HUES48 (cell line): ENCODE results near the gene TFE3.

Source experiments
- H3K27ac ChIP-seq: one replicate; pipeline ENCODE4 v1.7.0; 2013; ENCODE audit warnings: low read depth, low read length, inconsistent platforms
- H3K27me3 ChIP-seq: 2 replicates; pipeline ENCODE4 v1.6.1; 2013; ENCODE audit warnings: mild to moderate bottlenecking, low read length; ENCODE audit not compliant: control insufficient read depth, insufficient read depth
- H3K36me3 ChIP-seq: 2 replicates; pipeline ENCODE4 v1.6.1; 2013; ENCODE audit warnings: low read length; ENCODE audit not compliant: control insufficient read depth, insufficient read depth
- H3K4me1 ChIP-seq: 2 replicates; pipeline ENCODE4 v1.6.1; 2013; ENCODE audit warnings: mild to moderate bottlenecking, low read length; ENCODE audit not compliant: control insufficient read depth, insufficient read depth
- H3K4me3 ChIP-seq: 2 replicates; pipeline ENCODE4 v1.5.1; 2013; ENCODE audit warnings: mild to moderate bottlenecking, low read depth, low read length
- H3K9ac ChIP-seq: 2 replicates; pipeline ENCODE4 v1.6.1; 2013; ENCODE audit warnings: mild to moderate bottlenecking, low read depth, low read length, moderate library complexity
- H3K9me3 ChIP-seq: 2 replicates; pipeline ENCODE4 v1.6.1; 2013; ENCODE audit warnings: low read length; ENCODE audit not compliant: control insufficient read depth, insufficient read depth

Gene TFE3

GRCh38 chrX:49071877-49072711 is 28.9 kb upstream of the TFE3 start:
- no peak overlapping the region for H3K9ac ChIP-seq
- H3K36me3 ChIP-seq, result peaks cover 10% of the 10 kb centered on the region; the same call in 1 of the 2 replicates
- H3K4me1 ChIP-seq, result no peaks in the 10 kb centered on the region
- H3K9me3 ChIP-seq, result peaks cover 31% of the 10 kb centered on the region
- H3K27ac ChIP-seq, result no peak overlapping the region
- H3K4me3 ChIP-seq, result peak overlapping the region; percentile 71
- no peaks in the 10 kb centered on the region for H3K27me3 ChIP-seq

GRCh38 chrX:49070988-49071387 is 27.8 kb upstream of the TFE3 start:
- H3K9me3 ChIP-seq, result peaks cover 28% of the 10 kb centered on the region
- H3K4me3 ChIP-seq, result no peak overlapping the region
- no peak overlapping the region for H3K27ac ChIP-seq
- no peaks in the 10 kb centered on the region for H3K4me1 ChIP-seq
- H3K36me3 ChIP-seq, result peaks cover 6% of the 10 kb centered on the region; the same call in 1 of the 2 replicates
- H3K9ac ChIP-seq, result no peak overlapping the region
- H3K27me3 ChIP-seq, result no peaks in the 10 kb centered on the region

- Histone ChIP-seq H3K27ac (no peak overlapping the region), H3K4me3 (no peak overlapping the region), H3K9ac (no peak overlapping the region), H3K36me3 (peaks cover 13% of the 10 kb centered on the region; the same call in 1 of the 2 replicates), H3K4me1 (no peaks in the 10 kb centered on the region), H3K9me3 (peaks cover 26% of the 10 kb centered on the region), H3K27me3 (no peaks in the 10 kb centered on the region)
These were observed 25.9 kb upstream of the TFE3 start for GRCh38 chrX:49069038-49069437.

GRCh38 chrX:49067285-49068120 is 24.3 kb upstream of the TFE3 start:
- Histone ChIP-seq H3K36me3 (peaks cover 16% of the 10 kb centered on the region; the same call in 1 of the 2 replicates), H3K4me3 (no peak overlapping the region), H3K27ac (no peak overlapping the region), H3K27me3 (no peaks in the 10 kb centered on the region), H3K9me3 (peaks cover 26% of the 10 kb centered on the region), H3K9ac (no peak overlapping the region), H3K4me1 (no peaks in the 10 kb centered on the region)

GRCh38 chrX:49066690-49067089 is 23.5 kb upstream of the TFE3 start:
- Histone ChIP-seq H3K4me3 (no peak overlapping the region), H3K36me3 (peaks cover 16% of the 10 kb centered on the region; the same call in 1 of the 2 replicates), H3K27me3 (no peaks in the 10 kb centered on the region), H3K9ac (no peak overlapping the region), H3K27ac (no peak overlapping the region), H3K4me1 (no peaks in the 10 kb centered on the region), H3K9me3 (peaks cover 33% of the 10 kb centered on the region)

- Histone ChIP-seq H3K36me3 (peaks cover 16% of the 10 kb centered on the region; the same call in 1 of the 2 replicates), H3K27ac (no peak overlapping the region), H3K9ac (no peak overlapping the region), H3K27me3 (no peaks in the 10 kb centered on the region), H3K9me3 (peaks cover 33% of the 10 kb centered on the region), H3K4me1 (no peaks in the 10 kb centered on the region), H3K4me3 (no peak overlapping the region)
These were observed 23.1 kb upstream of the TFE3 start for GRCh38 chrX:49066278-49066677.

GRCh38 chrX:49064735-49065134 is 21.6 kb upstream of the TFE3 start:
- no peak overlapping the region for H3K4me3 ChIP-seq
- no peaks in the 10 kb centered on the region for H3K4me1 ChIP-seq
- no peak overlapping the region for H3K27ac ChIP-seq
- peaks cover 16% of the 10 kb centered on the region; the same call in 1 of the 2 replicates for H3K36me3 ChIP-seq
- H3K9me3 ChIP-seq, result peaks cover 33% of the 10 kb centered on the region
- no peak overlapping the region for H3K9ac ChIP-seq
- no peaks in the 10 kb centered on the region for H3K27me3 ChIP-seq

- H3K9me3 ChIP-seq, result peaks cover 33% of the 10 kb centered on the region
- no peaks in the 10 kb centered on the region for H3K4me1 ChIP-seq
- no peak overlapping the region for H3K27ac ChIP-seq
- H3K9ac ChIP-seq, result no peak overlapping the region
- H3K27me3 ChIP-seq, result no peaks in the 10 kb centered on the region
- no peak overlapping the region for H3K4me3 ChIP-seq
- H3K36me3 ChIP-seq, result peaks cover 16% of the 10 kb centered on the region; the same call in 1 of the 2 replicates
These were observed 21.1 kb upstream of the TFE3 start for GRCh38 chrX:49064303-49064702.

- Histone ChIP-seq H3K9ac (no peak overlapping the region), H3K9me3 (peaks cover 28% of the 10 kb centered on the region), H3K27me3 (no peaks in the 10 kb centered on the region), H3K27ac (no peak overlapping the region), H3K4me1 (no peaks in the 10 kb centered on the region), H3K36me3 (peaks cover 16% of the 10 kb centered on the region; the same call in 1 of the 2 replicates), H3K4me3 (no peak overlapping the region)
These were observed 20.6 kb upstream of the TFE3 start for GRCh38 chrX:49063715-49064114.

- no peaks in the 10 kb centered on the region for H3K27me3 ChIP-seq
These were observed 18.8 kb upstream of the TFE3 start for GRCh38 chrX:49061916-49062315.

GRCh38 chrX:49061490-49061889 is 18.3 kb upstream of the TFE3 start:
- no peaks in the 10 kb centered on the region for H3K27me3 ChIP-seq
- no peaks in the 10 kb centered on the region for H3K4me1 ChIP-seq
- H3K9me3 ChIP-seq, result peaks cover 34% of the 10 kb centered on the region
- H3K27ac ChIP-seq, result no peak overlapping the region
- no peak overlapping the region for H3K4me3 ChIP-seq
- peaks cover 15% of the 10 kb centered on the region; the same call in 1 of the 2 replicates for H3K36me3 ChIP-seq
- no peak overlapping the region for H3K9ac ChIP-seq

More at GRCh38 chrX:49061916-49062315, 18.8 kb upstream of the TFE3 start:
- Histone ChIP-seq H3K9me3 (peaks cover 34% of the 10 kb centered on the region), H3K36me3 (peaks cover 16% of the 10 kb centered on the region; the same call in 1 of the 2 replicates), H3K27ac (no peak overlapping the region), H3K4me3 (no peak overlapping the region), H3K4me1 (no peaks in the 10 kb centered on the region), H3K9ac (no peak overlapping the region)
